GM18511 (cell line): Measurements from ENCODE around the gene NSUN4.
"Not testable (repeated sequence)": the region's sequence is repeated elsewhere in the genome, so short reads cannot be mapped to it uniquely, and the experiment has no call there.

Experiments used
- ATAC-seq: cut with Tn5 transposase; IDR thresholded peaks from one replicate; pipeline ENCODE4 v1.9.1; 2021; ENCODE audit warnings: mild to moderate bottlenecking, moderate library complexity; ENCODE audit not compliant: unreplicated experiment

The NSUN4 gene

GRCh38 chr1:46325285-46326076 is 15.1 kb upstream of the NSUN4 start:
- ATAC-seq = peak; percentile 67

- ATAC-seq = not testable (repeated sequence)
These were observed 12.4 kb upstream of the NSUN4 start for GRCh38 chr1:46328182-46328581.

GRCh38 chr1:46329807-46330206 is 10.8 kb upstream of the NSUN4 start:
- not testable (repeated sequence) for ATAC-seq

GRCh38 chr1:46330381-46330780 is 10.2 kb upstream of the NSUN4 start:
- ATAC-seq = not testable (repeated sequence)

GRCh38 chr1:46331786-46332540 is 8.6 kb upstream of the NSUN4 start:
- ATAC-seq = peak; percentile 41

- peak; percentile 53 for ATAC-seq
These were observed 7.1 kb upstream of the NSUN4 start for GRCh38 chr1:46333300-46334029.

- peak; percentile 11 for ATAC-seq
These were observed 6.6 kb upstream of the NSUN4 start for GRCh38 chr1:46334030-46334384.

- ATAC-seq = no peak
These were observed 5.5 kb upstream of the NSUN4 start for GRCh38 chr1:46335081-46335480.

GRCh38 chr1:46337409-46337808 is 3.2 kb upstream of the NSUN4 start:
- not testable (repeated sequence) for ATAC-seq

- no peak for ATAC-seq
These were observed 846 bp downstream of the NSUN4 start for GRCh38 chr1:46341222-46342083.

GRCh38 chr1:46342084-46342656 is 1.6 kb downstream of the NSUN4 start:
- ATAC-seq = no peak

GRCh38 chr1:46342677-46343350 is 2.2 kb downstream of the NSUN4 start:
- ATAC-seq = no peak

GRCh38 chr1:46343351-46343695 is 2.7 kb downstream of the NSUN4 start:
- no peak for ATAC-seq

- ATAC-seq = no peak
These were observed 3.1 kb downstream of the NSUN4 start for GRCh38 chr1:46343705-46344104.

- no peak for ATAC-seq
These were observed 3.9 kb downstream of the NSUN4 start for GRCh38 chr1:46344481-46344880.

- ATAC-seq = no peak
These were observed 4.7 kb downstream of the NSUN4 start for GRCh38 chr1:46345281-46345680.

GRCh38 chr1:46352363-46352762 is 11.8 kb downstream of the NSUN4 start:
- no peak for ATAC-seq

- not testable (repeated sequence) for ATAC-seq
These were observed 15.3 kb downstream of the NSUN4 start for GRCh38 chr1:46355920-46356319.

- no peak for ATAC-seq
These were observed 21.6 kb downstream of the NSUN4 start for GRCh38 chr1:46362158-46362557.

GRCh38 chr1:46363121-46363520 is 22.5 kb downstream of the NSUN4 start:
- no peak for ATAC-seq
